ENCODE measurements around the gene NAA38.
"Not testable (repeated sequence)": the region's sequence is repeated elsewhere in the genome, so short reads cannot be mapped to it uniquely, and the experiment has no call there.

The NAA38 gene

DNA sequence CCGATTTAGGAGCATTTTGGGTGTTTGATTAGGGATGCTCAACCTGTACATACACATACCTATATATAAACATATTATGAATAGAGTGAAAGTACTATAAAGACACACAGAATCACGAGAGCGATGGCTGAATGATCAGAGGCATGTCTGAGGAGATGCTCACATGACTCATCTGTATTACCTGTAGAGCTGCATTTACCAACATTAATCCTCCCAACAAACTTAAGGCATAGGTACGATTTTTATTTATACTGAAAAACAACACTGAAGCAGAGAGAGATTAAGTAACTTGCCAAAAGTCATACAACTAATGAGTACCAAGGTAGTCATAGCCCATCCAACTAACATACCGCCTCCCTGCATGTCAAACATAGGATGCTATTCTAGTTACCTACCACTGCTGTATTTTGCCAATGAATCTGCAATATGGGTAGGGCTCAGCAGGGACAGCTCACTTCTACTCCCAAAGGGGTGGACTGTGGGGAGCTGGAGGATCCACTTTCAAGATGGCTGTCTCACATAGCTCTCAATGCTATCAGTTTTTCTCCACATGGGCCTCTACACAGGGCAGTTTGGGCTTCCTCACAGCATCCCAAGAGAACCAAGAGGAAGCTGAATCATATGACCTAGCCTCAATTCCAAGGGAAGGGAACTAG, 7.8 kb upstream of the NAA38 start:
- TF ChIP-seq POLR2A (IDR thresholded peaks at IDR 0.05; ENCODE audit: low read length): no peak
- no peak for TF ChIP-seq GATA1 (IDR thresholded peaks at IDR 0.05; ENCODE audit: low read depth, low read length)
- DNase-seq: no peak

- DNase-seq: not testable (repeated sequence)
These were observed 7.0 kb upstream of the NAA38 start for GRCh38 chr17:7864384-7864783.

- TF ChIP-seq GATA1 (IDR thresholded peaks at IDR 0.05; ENCODE audit: low read depth, low read length) (no peak), POLR2A (IDR thresholded peaks at IDR 0.05; ENCODE audit: low read length) (no peak)
- DNase-seq: peak; percentile 30 to 70
These were observed 5.5 kb upstream of the NAA38 start for GRCh38 chr17:7862692-7863437.

DNA sequence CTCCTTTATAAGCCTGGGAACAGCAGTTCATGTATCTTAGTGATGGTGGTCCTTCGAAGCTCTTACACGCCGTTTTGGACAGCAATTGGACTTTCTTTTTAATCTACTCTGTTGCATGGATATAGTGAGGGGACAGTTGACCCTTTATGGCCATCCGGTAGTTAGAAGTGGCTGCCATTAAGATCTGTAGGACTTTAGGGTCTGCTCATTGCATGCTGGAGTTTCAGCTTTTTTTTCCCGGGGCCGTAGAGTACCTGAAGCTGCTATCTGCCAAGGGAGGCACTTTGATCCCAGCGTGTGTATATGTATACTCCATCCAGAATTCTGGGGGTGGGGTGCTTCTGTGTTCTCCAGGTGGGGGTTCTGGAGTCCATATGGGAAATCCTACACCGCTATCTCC, 1.7 kb upstream of the NAA38 start:
- no peak for DNase-seq
- TF ChIP-seq GATA1 (IDR thresholded peaks at IDR 0.05; ENCODE audit: low read depth, low read length) (no peak), POLR2A (IDR thresholded peaks at IDR 0.05; ENCODE audit: low read length) (no peak)

DNA sequence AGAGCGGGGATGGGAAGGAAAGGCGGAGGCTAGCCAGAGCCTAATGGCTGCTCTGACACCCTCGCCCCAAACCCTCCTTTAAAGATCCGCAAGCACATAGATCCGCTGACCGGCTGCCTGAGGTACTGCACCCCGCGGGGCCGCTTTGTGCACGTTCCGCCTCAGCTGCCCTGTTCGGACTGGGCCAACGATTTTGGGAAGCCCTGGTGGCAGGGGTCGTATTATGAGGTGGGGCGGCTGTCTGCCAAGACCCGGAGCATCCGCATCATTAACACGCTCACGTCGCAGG, 1.1 kb upstream of the NAA38 start:
- peak; percentile 64 to 66 for DNase-seq

DNA sequence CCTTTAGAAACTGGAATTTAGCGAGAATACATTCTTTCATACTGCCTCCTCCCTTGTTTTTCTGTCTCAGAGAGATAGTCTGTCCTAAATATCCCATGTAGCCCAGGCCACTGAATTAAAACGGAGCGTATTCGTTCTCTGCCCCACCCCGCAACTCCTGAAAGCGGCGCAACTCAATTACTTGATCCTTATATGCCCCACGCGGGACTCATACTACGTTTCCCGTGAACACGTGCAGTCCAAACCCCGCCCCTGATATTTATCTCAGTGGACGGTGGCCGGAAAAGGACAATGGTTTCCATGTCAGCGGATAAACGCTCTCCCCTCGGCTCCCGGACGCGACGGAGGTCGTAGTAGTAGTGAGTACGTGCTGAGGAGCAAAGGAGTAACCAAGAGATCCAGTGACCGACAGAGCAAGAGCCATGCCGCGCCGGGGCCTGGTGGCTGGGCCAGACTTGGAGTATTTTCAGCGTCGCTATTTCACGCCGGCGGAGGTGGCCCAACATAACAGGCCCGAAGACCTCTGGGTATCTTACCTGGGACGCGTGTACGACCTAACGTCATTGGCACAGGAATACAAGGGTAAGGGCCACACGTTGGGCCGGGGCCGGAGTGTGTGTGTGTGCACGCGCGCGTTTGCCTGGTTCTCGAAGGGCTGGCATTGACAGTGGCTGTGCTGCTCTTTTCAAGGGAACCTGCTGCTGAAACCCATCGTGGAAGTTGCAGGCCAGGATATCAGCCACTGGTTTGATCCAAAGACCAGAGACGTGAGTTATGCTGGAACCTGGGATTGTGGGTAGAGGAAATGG, 558 bp upstream of the NAA38 start, which contains the start of gene CYB5D1:
CYB5D1 (plus strand) TSS at position 291 of the 809 bp plus-strand sequence; CDS start at position 423, 132 bp downstream.
- DNase-seq: peak; percentile 95 to 96
- TF ChIP-seq POLR2A (IDR thresholded peaks at IDR 0.05; ENCODE audit: low read length) (peak; percentile 85), GATA1 (IDR thresholded peaks at IDR 0.05; ENCODE audit: low read depth, low read length) (peak; percentile 73)

More for the DNA sequence above, 1.1 kb upstream of the NAA38 start:
- TF ChIP-seq GATA1 (IDR thresholded peaks at IDR 0.05; ENCODE audit: low read depth, low read length) (no peak), POLR2A (IDR thresholded peaks at IDR 0.05; ENCODE audit: low read length) (no peak)

DNA sequence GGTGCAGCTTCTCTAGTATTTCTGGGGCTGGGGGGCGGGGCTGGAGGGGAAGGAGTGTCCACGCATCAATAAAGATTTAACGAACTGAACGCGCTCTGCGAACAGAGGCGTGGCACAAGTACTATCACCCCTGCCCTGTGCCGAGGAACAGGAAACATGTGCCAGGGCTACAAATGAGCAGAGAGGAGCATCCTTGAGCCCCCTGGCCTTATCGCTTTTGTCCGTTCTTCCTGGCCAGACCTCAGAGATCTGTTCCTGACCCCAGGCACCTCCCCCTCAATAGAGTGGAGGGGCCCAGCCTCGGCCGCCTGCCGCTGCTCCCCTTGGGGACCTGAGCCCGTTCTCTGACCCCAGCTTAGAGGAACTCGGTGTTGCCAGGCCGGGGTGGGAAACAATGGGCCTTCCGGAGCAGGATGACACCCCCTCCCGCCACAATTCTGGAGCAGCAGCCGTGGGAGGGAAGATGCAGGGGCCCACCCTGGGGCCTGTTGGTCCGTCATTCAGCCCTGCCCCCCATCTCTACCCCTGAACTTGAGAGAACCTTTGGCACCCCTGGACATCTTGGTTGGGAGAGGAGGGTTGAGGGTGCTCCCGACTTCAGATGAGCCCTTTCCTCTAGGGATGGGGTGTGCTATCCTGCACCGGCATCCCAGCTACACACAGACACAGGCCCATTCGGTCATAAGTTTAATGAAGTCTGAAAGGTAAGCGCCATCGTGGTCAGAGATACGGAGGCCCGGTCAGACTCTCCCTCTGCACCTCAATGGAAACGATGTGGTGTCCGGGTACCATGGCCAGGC, 1.1 kb downstream of the NAA38 start:
- DNase-seq: peak; percentile 72 to 77
- TF ChIP-seq POLR2A (IDR thresholded peaks at IDR 0.05; ENCODE audit: low read length) (no peak), GATA1 (IDR thresholded peaks at IDR 0.05; ENCODE audit: low read depth, low read length) (no peak)

GRCh38 chr17:7855660-7856010, 1.7 kb downstream of the NAA38 start:
- no peak for TF ChIP-seq POLR2A (IDR thresholded peaks at IDR 0.05; ENCODE audit: low read length)
- DNase-seq: no peak

GRCh38 chr17:7854851-7855659, 2.3 kb downstream of the NAA38 start, which contains the start of gene TMEM88:
Gene TMEM88, plus strand, starts transcription at chr17:7855066. Its CDS starts 9 bp downstream, at chr17:7855075.
- DNase-seq: no peak
- TF ChIP-seq POLR2A (IDR thresholded peaks at IDR 0.05; ENCODE audit: low read length) (peak; percentile 22), GATA1 (IDR thresholded peaks at IDR 0.05; ENCODE audit: low read depth, low read length) (no peak)

DNA sequence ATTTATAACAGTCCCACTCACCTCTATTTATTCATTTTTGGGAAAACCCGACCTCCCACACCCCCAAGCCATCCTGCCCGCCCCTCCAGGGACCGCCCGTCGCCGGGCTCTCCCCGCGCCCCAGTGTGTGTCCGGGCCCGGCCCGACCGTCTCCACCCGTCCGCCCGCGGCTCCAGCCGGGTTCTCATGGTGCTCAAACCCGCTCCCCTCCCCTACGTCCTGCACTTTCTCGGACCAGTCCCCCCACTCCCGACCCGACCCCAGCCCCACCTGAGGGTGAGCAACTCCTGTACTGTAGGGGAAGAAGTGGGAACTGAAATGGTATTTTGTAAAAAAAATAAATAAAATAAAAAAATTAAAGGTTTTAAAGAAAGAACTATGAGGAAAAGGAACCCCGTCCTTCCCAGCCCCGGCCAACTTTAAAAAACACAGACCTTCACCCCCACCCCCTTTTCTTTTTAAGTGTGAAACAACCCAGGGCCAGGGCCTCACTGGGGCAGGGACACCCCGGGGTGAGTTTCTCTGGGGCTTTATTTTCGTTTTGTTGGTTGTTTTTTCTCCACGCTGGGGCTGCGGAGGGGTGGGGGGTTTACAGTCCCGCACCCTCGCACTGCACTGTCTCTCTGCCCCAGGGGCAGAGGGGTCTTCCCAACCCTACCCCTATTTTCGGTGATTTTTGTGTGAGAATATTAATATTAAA, 3.1 kb downstream of the NAA38 start:
- no peak for TF ChIP-seq POLR2A (IDR thresholded peaks at IDR 0.05; ENCODE audit: low read length)
- TF ChIP-seq GATA1 (IDR thresholded peaks at IDR 0.05; ENCODE audit: low read depth, low read length): no peak
- no peak for DNase-seq

GRCh38 chr17:7853691-7854038, 3.7 kb downstream of the NAA38 start:
- TF ChIP-seq GATA1 (IDR thresholded peaks at IDR 0.05; ENCODE audit: low read depth, low read length) (no peak), POLR2A (IDR thresholded peaks at IDR 0.05; ENCODE audit: low read length) (no peak)
- DNase-seq: no peak

DNA sequence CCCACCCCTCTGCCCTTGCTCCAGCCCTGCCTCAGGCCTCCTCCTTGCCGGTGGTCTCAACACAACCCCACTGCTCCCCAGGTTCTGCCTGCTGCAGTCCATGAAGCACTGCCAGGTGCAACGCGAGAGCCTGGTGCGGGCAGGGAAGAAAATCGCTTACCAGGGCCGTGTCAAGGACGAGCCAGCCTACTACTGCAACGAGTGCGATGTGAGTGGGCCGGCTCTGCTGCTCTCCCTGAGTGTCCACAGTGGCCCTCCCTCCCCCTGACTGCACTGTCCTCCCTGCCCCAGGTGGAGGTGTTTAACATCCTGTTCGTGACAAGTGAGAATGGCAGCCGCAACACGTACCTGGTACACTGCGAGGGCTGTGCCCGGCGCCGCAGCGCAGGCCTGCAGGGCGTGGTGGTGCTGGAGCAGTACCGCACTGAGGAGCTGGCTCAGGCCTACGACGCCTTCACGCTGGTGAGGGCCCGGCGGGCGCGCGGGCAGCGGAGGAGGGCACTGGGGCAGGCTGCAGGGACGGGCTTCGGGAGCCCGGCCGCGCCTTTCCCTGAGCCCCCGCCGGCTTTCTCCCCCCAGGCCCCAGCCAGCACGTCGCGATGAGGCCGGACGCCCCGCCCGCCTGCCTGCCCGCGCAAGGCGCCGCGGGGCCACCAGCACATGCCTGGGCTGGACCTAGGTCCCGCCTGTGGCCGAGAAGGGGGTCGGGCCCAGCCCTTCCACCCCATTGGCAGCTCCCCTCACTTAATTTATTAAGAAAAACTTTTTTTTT, 4.3 kb downstream of the NAA38 start:
- TF ChIP-seq POLR2A (IDR thresholded peaks at IDR 0.05; ENCODE audit: low read length) (no peak), GATA1 (IDR thresholded peaks at IDR 0.05; ENCODE audit: low read depth, low read length) (no peak)
- no peak for DNase-seq
